Measurements from ENCODE around the gene AKAP1. TPM values are rescaled to one million over a fixed set of nuclear protein-coding genes. Genes with fewer than 3 reads are reported as not detected.

AKAP1 gene
- polyA plus RNA-seq, 1 donor from 2014 or later = 38.7 TPM

- Histone ChIP-seq H3K27me3 (ENCODE audit: insufficient read depth, low read depth, low read length) (no peaks in the 10 kb centered on the region), H3F3A (ENCODE audit: insufficient read depth, low read length, poor library complexity, severe bottlenecking) (no peaks in the 10 kb centered on the region), H3K27ac (ENCODE audit: low read length) (no peak overlapping the region), H3K9me3 (ENCODE audit: low read length) (no peaks in the 10 kb centered on the region), H3K36me3 (ENCODE audit: insufficient read depth, low read length) (no peaks in the 10 kb centered on the region), H3K9me2 (ENCODE audit: insufficient read depth, low read length) (no peaks in the 10 kb centered on the region), H3K79me2 (replicated peaks; ENCODE audit: insufficient read depth, low read length) (no peaks in the 10 kb centered on the region), H4K20me1 (ENCODE audit: insufficient read depth) (no peaks in the 10 kb centered on the region), H3K4me3 (ENCODE audit: low read length) (no peak overlapping the region), H3K9ac (ENCODE audit: low read length) (no peak overlapping the region), H3K4me2 (ENCODE audit: low read length) (no peak overlapping the region), H2AFZ (ENCODE audit: low read depth, low read length) (no peak overlapping the region)
- no peak for TF ChIP-seq REST (IDR thresholded peaks at IDR 0.05; ENCODE audit: borderline replicate concordance)
- no peak for TF ChIP-seq CTCF (IDR thresholded peaks at IDR 0.05; ENCODE audit: poor library complexity, severe bottlenecking)
- TF ChIP-seq TAF1 (IDR thresholded peaks at IDR 0.05; ENCODE audit: low read depth) = no peak
- no peak for TF ChIP-seq MXI1 (conservative IDR thresholded peaks at IDR 0.05; ENCODE audit: poor library complexity, severe bottlenecking)
- TF ChIP-seq POLR2AphosphoS5 (IDR thresholded peaks at IDR 0.05) = no peak
- no peak for TF ChIP-seq EZH2 (IDR thresholded peaks at IDR 0.05; ENCODE audit: borderline replicate concordance, insufficient read depth, low read length, poor library complexity, severe bottlenecking)
- TF ChIP-seq EP300 (conservative IDR thresholded peaks at IDR 0.05; ENCODE audit: poor library complexity, severe bottlenecking) = no peak
- TF ChIP-seq RAD21 (conservative IDR thresholded peaks at IDR 0.05) = no peak
- TF ChIP-seq SMC3 (conservative IDR thresholded peaks at IDR 0.05; ENCODE audit: poor library complexity) = no peak
These were observed 19.6 kb downstream of the AKAP1 start for GRCh38 chr17:57104461-57105175.

GRCh38 chr17:57105591-57105990 is 20.5 kb downstream of the AKAP1 start:
- Histone ChIP-seq H3K9me3 (ENCODE audit: low read length) (no peaks in the 10 kb centered on the region), H3K27me3 (ENCODE audit: insufficient read depth, low read depth, low read length) (no peaks in the 10 kb centered on the region), H3K79me2 (replicated peaks; ENCODE audit: insufficient read depth, low read length) (no peaks in the 10 kb centered on the region), H4K20me1 (ENCODE audit: insufficient read depth) (no peaks in the 10 kb centered on the region), H3F3A (ENCODE audit: insufficient read depth, low read length, poor library complexity, severe bottlenecking) (no peaks in the 10 kb centered on the region), H3K4me2 (ENCODE audit: low read length) (no peak overlapping the region), H2AFZ (ENCODE audit: low read depth, low read length) (no peak overlapping the region), H3K9ac (ENCODE audit: low read length) (no peak overlapping the region), H3K36me3 (ENCODE audit: insufficient read depth, low read length) (no peaks in the 10 kb centered on the region), H3K27ac (ENCODE audit: low read length) (no peak overlapping the region), H3K4me3 (ENCODE audit: low read length) (no peak overlapping the region), H3K9me2 (ENCODE audit: insufficient read depth, low read length) (no peaks in the 10 kb centered on the region)
- no peak for TF ChIP-seq REST (IDR thresholded peaks at IDR 0.05; ENCODE audit: borderline replicate concordance)
- no peak for TF ChIP-seq RAD21 (conservative IDR thresholded peaks at IDR 0.05)
- TF ChIP-seq EZH2 (IDR thresholded peaks at IDR 0.05; ENCODE audit: borderline replicate concordance, insufficient read depth, low read length, poor library complexity, severe bottlenecking) = no peak
- no peak for TF ChIP-seq CTCF (IDR thresholded peaks at IDR 0.05; ENCODE audit: poor library complexity, severe bottlenecking)
- TF ChIP-seq POLR2AphosphoS5 (IDR thresholded peaks at IDR 0.05) = no peak
- no peak for TF ChIP-seq MXI1 (conservative IDR thresholded peaks at IDR 0.05; ENCODE audit: poor library complexity, severe bottlenecking)
- TF ChIP-seq SMC3 (conservative IDR thresholded peaks at IDR 0.05; ENCODE audit: poor library complexity) = no peak
- no peak for TF ChIP-seq EP300 (conservative IDR thresholded peaks at IDR 0.05; ENCODE audit: poor library complexity, severe bottlenecking)
- TF ChIP-seq TAF1 (IDR thresholded peaks at IDR 0.05; ENCODE audit: low read depth) = no peak
